LNCAP (cell line): Measurements from ENCODE around the gene ENPP6.

Experiments
- TF ChIP-seq, protein P1 (sequence below): fragments of 450-650 bp; IDR thresholded peaks from 2 replicates; pipeline ENCODE4 v1.5.1; 2017; ENCODE audit warnings: mild to moderate bottlenecking

The ENPP6 gene

DNA sequence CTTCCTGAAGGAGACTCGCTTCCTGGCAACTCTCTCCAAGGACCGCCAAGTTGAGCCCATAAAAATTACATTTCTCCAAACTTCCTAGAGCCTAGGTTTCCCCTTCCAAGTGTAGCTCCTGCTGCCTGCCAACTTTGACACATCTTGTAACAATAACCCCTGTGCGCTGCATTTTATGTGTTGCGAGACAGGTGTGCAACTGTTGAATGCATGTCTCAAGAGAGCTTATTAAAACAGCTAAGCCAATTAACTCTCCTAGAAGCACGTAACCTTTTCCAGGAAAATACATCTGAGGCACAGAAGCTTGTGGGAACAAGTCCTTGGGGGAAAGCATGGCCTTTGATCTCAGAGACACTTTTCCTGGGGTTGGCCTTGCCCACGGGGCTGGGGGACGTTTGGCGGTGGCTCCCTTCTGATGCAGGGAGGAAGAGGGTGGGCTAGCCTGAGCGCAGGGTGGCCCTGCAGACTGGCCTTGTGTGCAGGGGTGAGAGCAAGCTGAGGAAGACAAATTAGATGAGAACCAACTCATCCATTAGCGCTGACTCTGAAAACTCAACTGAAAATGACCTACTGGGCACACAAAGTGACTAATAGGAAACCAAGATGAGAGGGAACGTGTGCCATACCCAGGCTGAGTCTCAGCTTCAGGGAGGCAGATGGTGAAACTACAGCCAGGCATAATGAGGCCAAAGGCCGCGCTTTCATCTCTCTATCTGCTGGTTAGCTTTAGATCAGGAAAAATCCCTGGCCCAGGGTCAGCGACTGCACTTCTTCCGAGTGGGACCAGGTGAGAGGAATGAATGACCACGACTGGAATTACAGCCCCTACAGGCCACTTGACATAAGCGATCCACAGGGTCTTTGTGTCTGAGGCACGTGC is 75.3 kb downstream of the ENPP6 start:
- TF ChIP-seq, protein P1, sequence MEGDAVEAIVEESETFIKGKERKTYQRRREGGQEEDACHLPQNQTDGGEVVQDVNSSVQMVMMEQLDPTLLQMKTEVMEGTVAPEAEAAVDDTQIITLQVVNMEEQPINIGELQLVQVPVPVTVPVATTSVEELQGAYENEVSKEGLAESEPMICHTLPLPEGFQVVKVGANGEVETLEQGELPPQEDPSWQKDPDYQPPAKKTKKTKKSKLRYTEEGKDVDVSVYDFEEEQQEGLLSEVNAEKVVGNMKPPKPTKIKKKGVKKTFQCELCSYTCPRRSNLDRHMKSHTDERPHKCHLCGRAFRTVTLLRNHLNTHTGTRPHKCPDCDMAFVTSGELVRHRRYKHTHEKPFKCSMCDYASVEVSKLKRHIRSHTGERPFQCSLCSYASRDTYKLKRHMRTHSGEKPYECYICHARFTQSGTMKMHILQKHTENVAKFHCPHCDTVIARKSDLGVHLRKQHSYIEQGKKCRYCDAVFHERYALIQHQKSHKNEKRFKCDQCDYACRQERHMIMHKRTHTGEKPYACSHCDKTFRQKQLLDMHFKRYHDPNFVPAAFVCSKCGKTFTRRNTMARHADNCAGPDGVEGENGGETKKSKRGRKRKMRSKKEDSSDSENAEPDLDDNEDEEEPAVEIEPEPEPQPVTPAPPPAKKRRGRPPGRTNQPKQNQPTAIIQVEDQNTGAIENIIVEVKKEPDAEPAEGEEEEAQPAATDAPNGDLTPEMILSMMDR = no peak

DNA sequence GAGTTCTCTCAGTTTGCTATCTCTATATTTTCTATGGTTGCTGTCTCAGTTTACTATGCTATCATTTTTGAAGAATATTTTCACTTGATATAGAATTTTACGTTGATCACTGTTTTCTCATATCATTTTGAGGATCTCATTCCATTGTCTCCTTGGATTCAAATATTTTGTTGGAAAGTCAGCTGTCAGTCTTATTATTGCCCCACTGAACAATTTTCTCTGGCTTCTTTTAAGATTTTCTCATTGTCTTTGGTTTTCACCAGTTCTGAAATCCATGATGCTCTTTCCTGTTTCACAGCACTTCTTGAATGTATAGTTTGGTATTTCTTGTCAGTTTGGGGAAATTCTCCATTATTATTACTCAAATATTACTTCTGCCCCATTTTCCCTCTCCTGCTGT is 81.1 kb downstream of the ENPP6 start:
- TF ChIP-seq, protein P1 = no peak

DNA sequence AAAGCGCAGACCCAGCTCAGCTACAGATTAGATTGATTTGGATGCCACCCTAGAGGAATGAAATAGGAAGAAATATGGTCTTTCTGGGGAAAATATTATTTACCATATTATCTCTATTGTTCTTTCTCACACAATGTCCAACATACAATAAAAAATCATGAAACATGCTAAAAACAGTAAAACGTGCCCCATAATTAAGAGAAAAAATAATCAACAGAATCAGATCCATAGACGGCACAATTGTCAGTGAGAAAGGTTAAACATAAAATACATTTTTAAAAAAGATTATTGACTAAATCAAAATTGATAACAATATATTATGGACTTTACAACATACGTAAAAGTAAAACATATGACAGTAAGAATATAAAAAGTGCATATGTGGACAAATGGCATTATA is 90.9 kb downstream of the ENPP6 start:
- TF ChIP-seq, protein P1 = no peak

DNA sequence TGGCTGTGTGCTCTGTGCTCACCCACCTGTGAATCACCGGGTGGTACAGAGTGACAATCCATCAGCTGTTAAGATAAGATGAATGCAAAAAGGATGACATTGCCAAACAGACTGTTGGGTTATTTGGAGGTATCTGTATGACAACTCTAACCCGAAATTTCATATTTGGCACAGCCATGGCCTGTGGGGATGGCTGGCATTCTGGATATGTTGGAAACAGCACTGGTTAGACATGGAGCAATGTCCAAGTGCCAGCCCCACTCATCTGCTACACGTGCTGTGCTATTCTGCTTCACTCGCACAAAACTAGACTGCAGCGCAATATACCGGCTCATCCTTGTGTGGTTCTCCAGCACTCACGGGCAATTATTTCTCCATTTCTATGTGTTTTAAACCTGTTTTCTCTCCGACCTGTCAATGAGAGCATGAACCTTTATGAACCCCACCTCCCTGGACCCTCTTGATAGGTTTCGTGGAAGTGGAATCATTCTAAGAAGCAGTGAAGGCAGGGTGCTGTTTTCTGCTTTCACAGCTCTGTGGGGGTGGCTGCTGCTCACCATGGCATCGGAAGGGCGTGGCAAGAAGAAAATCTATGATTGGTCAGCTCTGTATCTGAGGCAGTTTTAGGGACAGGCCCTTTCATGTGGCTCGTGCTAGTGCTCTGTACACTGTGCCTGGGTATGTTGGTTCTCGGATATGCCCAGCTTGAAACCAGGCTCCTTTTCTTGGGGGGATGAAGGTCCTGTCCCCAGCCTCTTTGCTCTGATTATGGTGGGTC is 94.9 kb downstream of the ENPP6 start:
- TF ChIP-seq, protein P1 = no peak

DNA sequence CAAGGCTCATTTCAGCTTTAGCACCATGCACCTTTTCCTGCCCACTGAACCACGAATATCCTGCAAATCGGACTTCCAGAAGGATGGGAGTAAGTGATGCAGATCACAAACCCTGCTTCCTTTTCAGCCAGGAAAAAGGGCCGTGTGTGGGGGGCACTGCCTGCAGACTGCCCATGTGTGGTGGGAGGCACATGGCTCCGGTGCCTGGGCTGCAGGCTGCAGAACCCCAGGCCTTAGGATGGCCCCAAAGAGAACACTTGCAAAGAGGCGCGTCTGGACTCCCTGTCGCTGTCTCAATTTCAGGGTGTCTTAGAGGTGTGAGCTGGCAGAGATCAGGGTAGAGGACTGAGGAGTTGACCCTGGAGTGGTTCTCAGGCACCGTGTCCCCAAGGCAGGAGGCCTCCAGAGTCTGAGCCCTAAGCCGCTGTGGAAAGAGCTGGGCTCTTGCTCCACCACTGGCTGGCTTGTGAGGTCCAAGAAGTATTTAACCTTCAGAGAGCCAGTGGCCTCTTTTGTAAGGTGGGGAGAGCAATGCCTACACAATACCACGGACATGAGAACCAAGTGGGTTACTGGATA is 97.0 kb downstream of the ENPP6 start:
- TF ChIP-seq, protein P1 = no peak

DNA sequence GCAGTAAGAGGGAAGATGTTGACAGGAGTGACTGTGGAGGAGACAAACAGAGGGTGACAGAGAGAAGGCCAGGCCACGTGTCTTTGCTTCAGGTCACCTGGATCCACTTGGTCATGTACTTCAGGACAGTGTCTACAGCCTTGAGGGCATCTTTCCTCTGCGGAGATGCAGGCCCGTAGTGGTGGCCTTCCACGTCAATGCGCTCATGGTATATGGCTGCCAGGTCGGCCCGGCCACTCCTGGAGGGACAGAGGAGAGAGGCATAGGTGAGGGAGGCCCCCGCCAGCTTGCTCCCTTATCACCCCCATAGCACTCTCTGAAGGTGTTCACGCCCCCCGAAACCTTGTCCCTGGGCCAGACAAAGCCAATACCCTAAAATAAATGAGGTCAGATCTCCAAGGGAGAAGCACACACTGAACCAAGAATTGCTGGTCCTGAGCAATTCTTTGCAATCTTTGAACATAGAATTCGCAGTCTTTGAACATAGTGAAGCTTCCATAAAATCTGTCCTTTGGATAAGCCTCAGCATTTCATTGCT is 99.9 kb downstream of the ENPP6 start:
- TF ChIP-seq, protein P1 = no peak

DNA sequence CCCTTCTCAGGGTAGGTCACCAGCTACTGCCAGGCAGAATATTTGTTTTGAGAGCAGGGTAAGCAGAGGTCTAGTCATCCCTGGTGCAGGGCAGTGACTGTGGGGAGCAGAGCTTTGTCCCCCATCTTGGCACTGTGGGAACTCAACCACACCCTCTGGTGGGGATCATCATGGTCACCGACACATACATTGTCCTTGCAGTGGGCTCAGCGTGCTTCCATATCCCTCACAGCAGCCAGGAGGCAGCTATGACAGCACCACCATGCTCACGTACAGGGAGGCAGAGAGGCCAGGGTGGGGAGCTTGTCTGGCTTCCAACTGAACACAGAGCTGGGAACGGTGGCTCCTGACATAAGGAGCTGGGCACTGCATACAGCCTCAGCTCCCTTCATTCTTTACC is 102.3 kb downstream of the ENPP6 start:
- TF ChIP-seq, protein P1 = no peak
